Measurements from ENCODE around the gene E4F1. TPM values are rescaled to one million over a fixed set of nuclear protein-coding genes. Genes with fewer than 3 reads are reported as not detected.

The E4F1 gene
- total and polyA plus RNA-seq, 4 donors: 4.4 to 19.1 (median 13.7) TPM

GRCh38 chr16:2208772-2209171 lies 14.6 kb upstream of the E4F1 start:
- TF ChIP-seq HNF4G (IDR thresholded peaks at IDR 0.05) (no peak), REST (IDR thresholded peaks at IDR 0.05) (no peak), FOXA1 (IDR thresholded peaks at IDR 0.05) (no peak), RAD21 (IDR thresholded peaks at IDR 0.05) (no peak), YY1 (IDR thresholded peaks at IDR 0.05) (no peak)
- TF ChIP-seq, protein P1, sequence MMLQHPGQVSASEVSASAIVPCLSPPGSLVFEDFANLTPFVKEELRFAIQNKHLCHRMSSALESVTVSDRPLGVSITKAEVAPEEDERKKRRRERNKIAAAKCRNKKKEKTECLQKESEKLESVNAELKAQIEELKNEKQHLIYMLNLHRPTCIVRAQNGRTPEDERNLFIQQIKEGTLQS (IDR thresholded peaks at IDR 0.05): no peak
- TF ChIP-seq, protein P2, sequence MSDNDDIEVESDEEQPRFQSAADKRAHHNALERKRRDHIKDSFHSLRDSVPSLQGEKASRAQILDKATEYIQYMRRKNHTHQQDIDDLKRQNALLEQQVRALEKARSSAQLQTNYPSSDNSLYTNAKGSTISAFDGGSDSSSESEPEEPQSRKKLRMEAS (IDR thresholded peaks at IDR 0.05): no peak
- TF ChIP-seq, protein P3, sequence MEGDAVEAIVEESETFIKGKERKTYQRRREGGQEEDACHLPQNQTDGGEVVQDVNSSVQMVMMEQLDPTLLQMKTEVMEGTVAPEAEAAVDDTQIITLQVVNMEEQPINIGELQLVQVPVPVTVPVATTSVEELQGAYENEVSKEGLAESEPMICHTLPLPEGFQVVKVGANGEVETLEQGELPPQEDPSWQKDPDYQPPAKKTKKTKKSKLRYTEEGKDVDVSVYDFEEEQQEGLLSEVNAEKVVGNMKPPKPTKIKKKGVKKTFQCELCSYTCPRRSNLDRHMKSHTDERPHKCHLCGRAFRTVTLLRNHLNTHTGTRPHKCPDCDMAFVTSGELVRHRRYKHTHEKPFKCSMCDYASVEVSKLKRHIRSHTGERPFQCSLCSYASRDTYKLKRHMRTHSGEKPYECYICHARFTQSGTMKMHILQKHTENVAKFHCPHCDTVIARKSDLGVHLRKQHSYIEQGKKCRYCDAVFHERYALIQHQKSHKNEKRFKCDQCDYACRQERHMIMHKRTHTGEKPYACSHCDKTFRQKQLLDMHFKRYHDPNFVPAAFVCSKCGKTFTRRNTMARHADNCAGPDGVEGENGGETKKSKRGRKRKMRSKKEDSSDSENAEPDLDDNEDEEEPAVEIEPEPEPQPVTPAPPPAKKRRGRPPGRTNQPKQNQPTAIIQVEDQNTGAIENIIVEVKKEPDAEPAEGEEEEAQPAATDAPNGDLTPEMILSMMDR (IDR thresholded peaks at IDR 0.05; ENCODE audit: low read depth, low read length, missing input control): no peak
- WGBS: 97% methylated on average over 9 of the region's 9 CpGs
- Histone ChIP-seq H3K4me3 (ENCODE audit: low read depth in 1 of 3, low read length in 3 of 3) (no peak overlapping the region), H3K9me3 (ENCODE audit: control insufficient read depth in 4 of 4, low read length in 3 of 4) (no peaks in the 10 kb centered on the region), H3K27me3 (ENCODE audit: control insufficient read depth in 4 of 4, insufficient read depth in 4 of 4, low read length in 3 of 4) (no peaks in the 10 kb centered on the region), H3K27ac (ENCODE audit: low read depth in 1 of 2, low read length in 2 of 2) (no peak overlapping the region), H3K36me3 (ENCODE audit: control insufficient read depth in 4 of 4, insufficient read depth in 3 of 4, low read depth in 1 of 4, low read length in 3 of 4) (peaks cover 0 to 24% (median 6%) of the 10 kb centered on the region in 4 donors), H3K9ac (ENCODE audit: low read depth in 1 of 2, low read length in 2 of 2) (no peak overlapping the region), H3K4me1 (ENCODE audit: control insufficient read depth in 4 of 4, insufficient read depth in 4 of 4, low read length in 3 of 4) (peaks cover 9 to 38% (median 25%) of the 10 kb centered on the region in 4 donors)
- DNase-seq (ENCODE audit: low spot score): no peak

- Histone ChIP-seq H3K36me3 (ENCODE audit: control insufficient read depth in 4 of 4, insufficient read depth in 3 of 4, low read depth in 1 of 4, low read length in 3 of 4) (peaks cover 0 to 24% (median 6%) of the 10 kb centered on the region in 4 donors), H3K27ac (ENCODE audit: low read depth in 1 of 2, low read length in 2 of 2) (no peak overlapping the region), H3K9ac (ENCODE audit: low read depth in 1 of 2, low read length in 2 of 2) (no peak overlapping the region), H3K4me1 (ENCODE audit: control insufficient read depth in 4 of 4, insufficient read depth in 4 of 4, low read length in 3 of 4) (peaks cover 9 to 43% (median 29%) of the 10 kb centered on the region in 4 donors), H3K27me3 (ENCODE audit: control insufficient read depth in 4 of 4, insufficient read depth in 4 of 4, low read length in 3 of 4) (no peaks in the 10 kb centered on the region), H3K4me3 (ENCODE audit: low read depth in 1 of 3, low read length in 3 of 3) (no peak overlapping the region), H3K9me3 (ENCODE audit: control insufficient read depth in 4 of 4, low read length in 3 of 4) (no peaks in the 10 kb centered on the region)
- no peak for TF ChIP-seq GABPA (IDR thresholded peaks at IDR 0.05 in 1 of 2, conservative IDR thresholded peaks at IDR 0.05 in 1 of 2)
- TF ChIP-seq SP1 (IDR thresholded peaks at IDR 0.05): no peak
- TF ChIP-seq TAF1 (conservative IDR thresholded peaks at IDR 0.05): no peak
- no peak for TF ChIP-seq HNF4A (conservative IDR thresholded peaks at IDR 0.05)
- TF ChIP-seq YY1 (IDR thresholded peaks at IDR 0.05): no peak
- TF ChIP-seq RXRA (IDR thresholded peaks at IDR 0.05): no peak
- no peak for DNase-seq (ENCODE audit: low spot score)
- WGBS: 95% methylated on average over 29 of the region's 29 CpGs
Measured at GRCh38 chr16:2209258-2210008, 14.0 kb upstream of the E4F1 start.
